Adrenal gland (tissue), 5 donors: ENCODE results near the gene LUC7L3.

Experiments
- CTCF ChIP-seq, 6 experiments: fragments of 450-650 bp in 4 of 6; fragments of 200-600 bp in 2 of 6; sonication (generic) in 1 of 6; IDR thresholded peaks; 1 replicate in 5 of 6; 2 replicates in 1 of 6; pipeline versions ENCODE4 v1.5.1 to v1.8.0; 2016 to 2021; ENCODE audit warnings: antibody characterized with exemption in 6 of 6, mild to moderate bottlenecking in 2 of 6, moderate library complexity in 1 of 6
- POLR2A ChIP-seq, 2 donors: fragments of 450-650 bp; IDR thresholded peaks; one replicate each; pipeline ENCODE4 v1.6.1; 2017; ENCODE audit warnings: antibody characterized with exemption in 2 of 2, mild to moderate bottlenecking in 2 of 2, moderate library complexity in 1 of 2
- donor health status: DM: no; HTN: no; CAD: no.

DNA sequence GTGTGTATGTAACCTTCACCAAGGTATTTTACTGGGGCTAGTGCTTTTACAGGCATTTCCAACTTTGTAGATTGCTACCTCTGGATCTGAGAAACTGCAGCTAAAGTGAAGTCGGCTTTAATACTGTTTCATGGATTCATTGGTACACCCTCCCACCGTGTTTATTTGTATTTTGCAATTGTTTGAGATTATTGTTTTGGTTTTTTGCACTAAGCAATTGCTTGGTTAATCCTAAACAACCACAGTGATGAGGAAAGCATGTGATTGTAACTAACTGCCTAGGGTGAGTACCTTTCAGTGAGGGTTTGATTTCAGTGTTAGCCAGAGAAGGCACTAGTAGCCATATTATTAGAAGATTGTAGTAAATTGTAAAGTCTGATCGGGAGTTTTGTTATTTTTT lies 3.3 kb downstream of the LUC7L3 start:
- TF ChIP-seq CTCF (IDR thresholded peaks at IDR 0.05) = no peak
- TF ChIP-seq POLR2A (IDR thresholded peaks at IDR 0.05) = no peak
